OCI-LY3 (cell line): ENCODE results near the gene PRRG2.

Experiments
- CTCF ChIP-seq: fragments of 200-600, 300-600 bp; sonication (generic); IDR thresholded peaks from 2 replicates; pipeline ENCODE4 v1.5.1; 2014; ENCODE audit warnings: antibody characterized with exemption, low read length, low read depth
- EZH2phosphoT487 ChIP-seq: fragments of 200-600 bp; shearing (Covaris generic); IDR thresholded peaks from 2 replicates; pipeline ENCODE4 v1.6.1; 2018; ENCODE audit warnings: antibody characterized with exemption, mixed run types, low read depth

DNA sequence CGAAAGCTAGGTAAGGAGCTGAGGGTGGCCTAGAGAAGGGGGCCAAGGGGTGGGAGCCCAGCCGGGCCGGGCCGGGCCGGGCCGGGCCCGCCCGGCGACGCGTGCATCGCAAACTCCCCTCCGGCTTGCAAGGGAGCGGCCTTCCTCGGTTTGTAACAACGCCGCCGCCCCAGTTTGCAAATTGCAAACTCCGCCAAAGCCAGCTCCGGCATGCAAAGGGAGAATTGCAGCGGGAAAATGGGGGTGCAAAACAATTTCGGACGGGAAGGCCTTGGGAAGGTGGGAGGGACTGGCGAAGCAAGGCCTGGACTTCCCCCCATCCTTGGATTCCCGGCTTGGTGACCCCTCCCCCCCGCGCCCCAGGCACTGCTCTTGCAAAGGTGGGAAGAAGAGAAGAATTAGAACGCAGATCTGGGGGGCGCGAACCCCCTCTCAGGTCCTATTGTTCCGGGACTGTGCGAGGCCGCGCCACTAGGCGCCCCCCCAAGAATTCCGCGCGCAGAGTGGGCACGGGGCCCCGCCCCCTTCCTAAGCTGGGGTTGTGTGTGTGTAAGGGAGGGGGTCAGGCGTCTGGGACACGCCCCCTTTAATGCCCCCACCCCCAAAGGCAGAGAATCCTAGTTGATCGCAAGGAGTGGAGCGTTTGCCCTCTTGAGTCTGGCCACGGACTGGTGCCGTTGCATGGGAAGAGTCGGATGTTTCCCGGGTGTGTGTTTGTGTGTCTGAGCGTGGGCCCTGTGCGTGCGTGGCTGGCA lies 10.8 kb downstream of the PRRG2 start:
- TF ChIP-seq CTCF = peak; percentile 9; the same call in 1 of the 2 replicates
- TF ChIP-seq EZH2phosphoT487 = no peak
